Activated T-cell treated with anti-CD3 and anti-CD28 coated beads, Interleukin-2, amount 50 U/mL, for 72 hours (primary cell): Measurements from ENCODE around the gene TMEM94. TPM values are rescaled to one million over a fixed set of nuclear protein-coding genes. Genes with fewer than 3 reads are reported as not detected.
"Not testable (repeated sequence)": the region's sequence is repeated elsewhere in the genome, so short reads cannot be mapped to it uniquely, and the experiment has no call there.

Experiments
- ATAC-seq, 2 donors: fragments of 150-1000 bp; cut with Tn5 transposase; replicated peaks in 1 of 2; 2 replicates each; pipeline ENCODE4 v1.10.0; 2021; ENCODE audit warnings: moderate library complexity in 2 of 2, mild to moderate bottlenecking in 1 of 2
- DNase-seq, 2 donors: peaks; one replicate each; pipeline ENCODE4 v3.0.0; 2021 to 2022; ENCODE audit warnings: mixed read lengths in 1 of 2
- H3K27ac Mint-ChIP-seq: one replicate; pipeline ENCODE4 v1.8.0; 2022; ENCODE audit warnings: mild to moderate bottlenecking, moderate library complexity, mixed read lengths
- H3K27me3 Mint-ChIP-seq: one replicate; pipeline ENCODE4 v1.8.0; 2022; ENCODE audit warnings: low read depth, mixed read lengths
- H3K36me3 Mint-ChIP-seq, 2 donors: one replicate each; pipeline ENCODE4 v1.8.0; 2022; ENCODE audit warnings: mixed read lengths in 2 of 2, mild to moderate bottlenecking in 1 of 2; ENCODE audit not compliant: insufficient read depth in 2 of 2
- H3K4me1 Mint-ChIP-seq: one replicate; pipeline ENCODE4 v1.8.0; 2022; ENCODE audit warnings: low read depth, mixed read lengths
- H3K4me3 Mint-ChIP-seq, 2 donors: one replicate each; pipeline ENCODE4 v1.8.0; 2022; ENCODE audit warnings: mild to moderate bottlenecking in 2 of 2, mixed read lengths in 2 of 2, moderate library complexity in 2 of 2
- H3K9me3 Mint-ChIP-seq, 2 donors: one replicate each; pipeline ENCODE4 v1.8.0; 2022; ENCODE audit warnings: mixed read lengths in 2 of 2
- total RNA-seq, 2 donors: library from RNA; stranded (reverse); gene quantifications; one replicate each; pipeline ENCODE4 v1.2.3, GENCODE V29; 2022

TMEM94 gene
- total RNA-seq, 2 donors from 2014 or later: 70.7 to 76.4 TPM

DNA sequence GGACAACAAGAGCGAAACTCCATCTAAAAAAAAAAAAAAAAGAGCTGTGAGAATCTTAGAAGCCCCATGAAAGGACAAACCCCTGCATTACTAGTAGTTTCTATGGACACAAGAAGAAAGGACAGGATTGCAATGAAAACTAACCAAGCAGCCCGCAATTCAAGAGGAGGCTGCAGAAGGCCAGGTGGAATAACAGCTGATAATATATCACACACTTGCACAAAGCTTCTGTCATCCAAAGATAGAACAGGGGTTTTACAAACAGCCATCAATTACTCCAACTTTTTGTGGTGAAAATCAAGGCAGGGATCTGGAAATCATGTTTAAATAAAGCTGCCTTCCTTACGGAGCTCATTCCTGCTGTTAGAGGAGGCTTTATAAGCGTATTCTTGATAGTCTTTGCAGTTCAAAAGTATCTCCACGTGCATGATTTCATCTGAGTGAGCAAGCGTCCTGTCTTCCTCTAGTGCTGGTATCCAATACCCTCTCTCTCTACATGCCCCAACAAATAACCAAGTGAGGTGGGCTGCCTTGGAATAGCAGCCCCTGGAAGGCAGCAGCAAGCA lies 23.1 kb upstream of the TMEM94 start:
- no peak overlapping the region for H3K4me3 Mint-ChIP-seq

DNA sequence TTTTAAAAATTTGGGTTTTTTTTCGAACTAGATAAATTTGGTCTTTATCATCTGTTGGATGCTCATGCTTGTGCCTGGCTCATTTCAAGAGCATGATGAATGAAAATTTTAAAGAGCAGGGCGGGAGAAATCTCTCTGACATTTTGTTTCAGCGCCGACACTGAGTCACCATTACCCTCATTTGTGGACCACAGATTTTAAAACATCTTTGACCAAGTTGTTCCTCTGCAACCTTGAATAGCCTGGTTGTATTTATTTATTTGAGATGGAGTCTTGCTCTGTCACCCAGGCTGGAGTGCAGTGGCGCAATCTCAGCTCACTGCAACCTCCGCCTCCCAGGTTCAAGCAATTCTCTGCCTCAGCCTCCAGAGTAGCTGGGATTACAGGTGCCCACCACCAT lies 22.0 kb upstream of the TMEM94 start:
- not testable (repeated sequence) for H3K27ac Mint-ChIP-seq, DNase-seq, H3K27me3 Mint-ChIP-seq, H3K4me3 Mint-ChIP-seq, H3K9me3 Mint-ChIP-seq, ATAC-seq, H3K4me1 Mint-ChIP-seq, H3K36me3 Mint-ChIP-seq

More for the DNA sequence above, 23.1 kb upstream of the TMEM94 start:
- no peaks in the 10 kb centered on the region for H3K27me3 Mint-ChIP-seq
- peaks cover 8% of the 10 kb centered on the region for H3K4me1 Mint-ChIP-seq
- H3K9me3 Mint-ChIP-seq: no peaks in the 10 kb centered on the region
- no peak for DNase-seq
- H3K36me3 Mint-ChIP-seq: no peaks in the 10 kb centered on the region
- no peak for ATAC-seq
- no peak overlapping the region for H3K27ac Mint-ChIP-seq

DNA sequence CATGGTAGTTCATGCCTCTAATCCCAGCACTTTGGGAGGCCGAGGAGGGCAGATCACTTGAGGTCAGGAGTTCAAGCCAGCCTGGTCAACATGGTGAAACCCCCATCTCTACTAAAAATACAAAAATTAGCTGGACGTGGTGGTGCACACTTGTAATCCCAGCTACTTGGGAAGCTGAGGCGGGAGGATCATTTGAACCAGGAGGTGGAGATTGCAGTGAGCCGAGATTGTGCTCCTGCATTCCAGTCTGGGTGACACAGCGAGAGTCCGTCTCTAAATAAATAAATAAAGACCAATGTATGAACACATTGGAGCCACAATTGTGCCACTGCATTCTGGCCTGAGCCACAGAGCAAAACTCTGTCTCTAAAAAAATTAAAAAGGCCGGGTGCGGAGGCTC lies 19.0 kb upstream of the TMEM94 start:
- not testable (repeated sequence) for H3K27me3 Mint-ChIP-seq, H3K27ac Mint-ChIP-seq, H3K4me1 Mint-ChIP-seq, DNase-seq, H3K4me3 Mint-ChIP-seq, ATAC-seq, H3K9me3 Mint-ChIP-seq, H3K36me3 Mint-ChIP-seq

DNA sequence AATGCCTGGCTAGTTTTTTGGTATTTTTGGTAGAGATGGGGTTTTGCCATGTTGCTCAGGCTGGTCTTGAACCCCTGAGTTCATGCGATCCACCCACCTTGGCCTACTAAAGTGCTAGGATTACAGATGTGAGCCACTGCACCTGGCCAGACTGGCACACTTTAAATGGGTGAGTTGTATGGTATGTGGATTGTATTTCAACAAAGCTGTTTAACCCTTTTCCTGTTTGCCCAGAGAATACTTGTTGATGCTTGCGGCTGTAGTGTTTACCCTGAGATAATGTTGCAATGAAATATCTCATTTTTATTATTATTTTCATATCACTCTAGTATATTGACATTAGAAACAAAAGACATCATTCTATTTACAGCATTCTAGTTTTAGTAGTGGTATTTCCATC lies 17.1 kb upstream of the TMEM94 start:
- no peaks in the 10 kb centered on the region for H3K36me3 Mint-ChIP-seq
- H3K9me3 Mint-ChIP-seq: no peaks in the 10 kb centered on the region
- no peak overlapping the region for H3K4me3 Mint-ChIP-seq
- no peaks in the 10 kb centered on the region for H3K27me3 Mint-ChIP-seq
- H3K27ac Mint-ChIP-seq: no peak overlapping the region
- DNase-seq (no peak), ATAC-seq (no peak)
- peaks cover 8% of the 10 kb centered on the region for H3K4me1 Mint-ChIP-seq

DNA sequence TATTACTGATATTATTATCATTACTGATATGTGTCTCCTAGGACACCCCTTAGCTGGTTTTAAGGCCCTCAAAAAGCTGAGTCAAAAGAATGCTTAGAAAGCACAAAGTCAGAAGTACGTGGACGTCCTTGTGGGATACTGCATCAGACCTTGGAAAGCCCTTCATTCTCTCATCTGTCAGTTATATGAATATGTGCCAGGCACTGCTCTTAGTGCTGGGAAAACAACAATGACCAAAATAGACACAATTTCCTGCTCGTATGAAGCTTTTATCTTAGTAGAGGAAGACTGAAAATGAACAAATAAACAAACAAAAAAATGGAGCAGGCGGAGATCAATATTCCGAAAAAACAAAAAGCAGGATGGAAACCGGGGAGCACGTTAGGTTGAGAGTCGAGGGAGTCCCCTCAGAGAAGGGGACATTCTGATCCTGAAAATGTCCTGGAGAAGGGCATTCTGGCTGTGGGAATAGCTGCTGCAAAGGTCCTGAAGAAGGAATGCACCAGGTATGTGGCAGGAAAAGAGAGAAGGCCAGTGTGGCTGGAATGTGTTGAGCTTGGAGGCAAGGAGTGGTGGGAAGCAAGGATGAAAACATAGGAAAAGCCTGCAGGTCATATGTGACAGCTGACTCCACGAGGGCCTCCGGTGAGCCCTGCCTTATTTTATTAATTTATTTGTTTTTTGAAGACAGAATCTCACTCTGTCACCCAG lies 15.5 kb upstream of the TMEM94 start:
- peaks cover 5% of the 10 kb centered on the region for H3K4me1 Mint-ChIP-seq
- no peaks in the 10 kb centered on the region for H3K36me3 Mint-ChIP-seq
- H3K27ac Mint-ChIP-seq: no peak overlapping the region
- ATAC-seq (no peak), DNase-seq (no peak)
- H3K4me3 Mint-ChIP-seq: no peak overlapping the region
- H3K9me3 Mint-ChIP-seq: no peaks in the 10 kb centered on the region
- no peaks in the 10 kb centered on the region for H3K27me3 Mint-ChIP-seq

DNA sequence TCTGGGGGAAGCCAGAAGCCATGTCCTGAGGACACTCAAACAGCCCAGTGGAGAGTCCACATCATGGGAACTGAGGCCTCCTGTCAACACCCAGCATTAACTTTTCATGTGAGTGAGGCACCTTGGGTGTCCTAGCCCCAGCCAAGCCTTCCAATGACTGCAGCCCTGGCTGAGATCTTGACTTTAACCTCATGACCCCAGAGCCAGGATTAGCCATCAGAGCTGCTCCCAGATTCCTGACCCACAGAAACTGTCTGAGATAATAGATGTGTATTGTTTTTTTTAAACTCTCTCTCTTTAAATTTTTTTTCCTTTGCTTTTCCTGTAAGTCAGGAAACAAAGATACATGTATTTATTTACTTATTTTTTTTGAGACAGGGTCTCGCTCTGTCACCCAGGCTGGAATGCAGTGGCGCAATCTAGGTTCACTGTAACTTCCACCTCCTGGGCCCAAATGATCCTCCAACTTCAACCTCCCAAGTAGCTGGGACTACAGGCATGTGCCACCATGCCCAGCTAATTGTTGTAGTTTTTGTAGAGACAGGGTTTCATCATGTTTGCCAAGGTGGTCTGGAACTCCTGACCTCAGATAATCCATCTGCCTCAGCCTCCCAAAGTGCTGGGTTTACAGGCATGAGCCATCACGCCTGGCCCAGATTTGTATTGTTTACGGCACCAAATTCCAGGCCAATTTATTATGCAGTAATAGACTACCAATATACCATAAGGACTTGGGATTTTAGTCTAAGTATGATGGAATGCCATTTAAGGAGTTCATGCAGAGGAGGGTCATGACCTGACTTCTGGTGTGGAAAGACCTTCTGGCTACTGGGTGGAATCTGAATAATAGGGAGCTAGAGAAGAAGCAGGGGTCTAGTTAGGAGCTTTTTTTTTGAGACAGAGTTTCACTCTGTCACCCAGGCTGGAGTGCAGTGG lies 14.0 kb upstream of the TMEM94 start:
- no peak for ATAC-seq
- no peak overlapping the region for H3K4me3 Mint-ChIP-seq

DNA sequence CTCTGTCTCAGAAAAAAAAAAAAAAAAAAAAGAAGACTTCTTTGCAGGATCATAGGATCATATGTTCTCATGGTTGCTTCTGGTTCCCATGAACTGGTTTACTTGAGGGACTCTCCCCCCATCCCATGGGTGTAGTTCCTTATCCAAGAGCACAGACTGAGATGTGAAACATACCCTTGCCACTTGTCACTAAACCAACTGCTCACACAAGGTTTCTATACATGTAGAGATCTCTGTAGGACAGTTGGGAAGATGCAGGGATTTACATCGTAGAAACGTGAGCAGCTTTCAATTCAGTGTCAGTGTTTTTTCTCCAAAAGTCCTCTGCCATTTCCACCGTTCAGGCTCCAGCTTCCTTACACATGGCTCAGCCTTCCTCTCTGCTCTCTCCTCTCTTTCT lies 11.1 kb upstream of the TMEM94 start:
- Mint-ChIP-seq H3K4me3 (no peak overlapping the region), H3K27me3 (no peaks in the 10 kb centered on the region)
- ATAC-seq: no peak

More for the DNA sequence above, 14.0 kb upstream of the TMEM94 start:
- H3K27ac Mint-ChIP-seq: no peak overlapping the region
- H3K4me1 Mint-ChIP-seq: no peaks in the 10 kb centered on the region
- H3K36me3 Mint-ChIP-seq: no peaks in the 10 kb centered on the region
- H3K27me3 Mint-ChIP-seq: no peaks in the 10 kb centered on the region
- no peak for DNase-seq
- H3K9me3 Mint-ChIP-seq: no peaks in the 10 kb centered on the region

DNA sequence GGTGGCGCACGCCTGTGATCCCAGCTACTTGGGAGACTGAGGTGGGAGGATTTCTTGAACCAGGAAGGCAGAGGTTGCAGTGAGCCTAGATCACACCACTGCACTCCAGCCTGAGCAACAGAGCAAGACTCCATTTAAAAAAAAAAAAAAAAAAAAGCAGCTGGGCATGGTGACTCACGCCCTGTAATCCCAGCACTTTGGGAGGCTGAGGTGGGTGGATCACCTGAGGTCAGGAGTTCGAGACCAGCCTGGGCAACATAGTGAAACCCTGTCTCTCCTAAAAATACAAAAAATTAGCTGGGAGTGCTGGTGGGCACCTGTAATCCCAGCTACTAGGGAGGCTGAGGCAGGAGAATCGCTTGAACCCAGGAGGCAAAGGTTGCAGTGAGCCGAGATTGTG lies 10.5 kb upstream of the TMEM94 start:
- DNase-seq, H3K9me3 Mint-ChIP-seq, H3K4me1 Mint-ChIP-seq, H3K27ac Mint-ChIP-seq, H3K36me3 Mint-ChIP-seq, ATAC-seq, H3K27me3 Mint-ChIP-seq, H3K4me3 Mint-ChIP-seq: not testable (repeated sequence)

More for the DNA sequence above, 11.1 kb upstream of the TMEM94 start:
- H3K4me1 Mint-ChIP-seq: no peaks in the 10 kb centered on the region
- no peak overlapping the region for H3K27ac Mint-ChIP-seq
- no peaks in the 10 kb centered on the region for H3K9me3 Mint-ChIP-seq
- no peaks in the 10 kb centered on the region for H3K36me3 Mint-ChIP-seq
- DNase-seq: no peak

DNA sequence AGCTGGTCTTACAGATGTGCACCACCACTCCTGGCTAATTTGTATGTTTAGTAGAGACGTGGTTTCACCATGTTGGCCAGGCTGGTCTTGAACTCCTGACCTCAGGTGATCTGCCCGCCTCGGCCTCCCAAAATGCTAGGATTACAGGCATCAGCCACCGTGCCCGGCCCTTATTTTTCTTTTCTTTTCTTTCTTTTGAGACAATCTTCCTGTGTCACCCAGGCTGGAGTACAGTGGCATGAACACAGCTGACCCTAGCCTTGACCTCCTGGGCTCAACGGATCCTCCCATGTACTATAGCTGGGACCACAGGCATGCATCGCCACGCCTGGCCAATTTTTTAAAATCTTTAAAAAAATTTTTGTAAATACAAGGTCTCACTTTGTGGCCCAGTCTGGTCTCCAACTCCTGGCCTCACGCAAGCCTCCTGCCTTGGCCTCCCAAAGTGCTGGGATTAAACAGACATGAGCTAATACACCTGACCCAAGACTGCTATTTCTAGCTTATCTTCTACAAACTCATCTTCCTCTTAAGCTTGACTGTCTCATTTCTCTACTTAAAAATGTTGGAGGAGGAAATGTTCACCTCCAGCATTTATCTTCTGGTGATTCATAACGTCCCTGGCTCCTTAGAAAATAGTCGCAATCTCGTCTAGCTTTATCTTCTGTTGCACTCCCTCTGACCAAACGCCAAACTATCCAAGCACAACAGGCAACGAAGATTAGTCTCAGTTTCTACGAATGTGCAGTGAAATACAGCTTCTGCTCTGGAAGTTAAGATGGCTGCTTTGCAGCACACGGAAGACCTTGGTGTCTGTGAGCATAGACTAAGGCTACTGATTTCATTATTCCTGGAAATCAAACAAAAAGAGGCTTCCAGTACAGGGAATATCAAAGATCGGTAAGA lies 8.2 kb upstream of the TMEM94 start:
- no peaks in the 10 kb centered on the region for H3K4me1 Mint-ChIP-seq
- H3K27ac Mint-ChIP-seq: no peak overlapping the region
- ATAC-seq: no peak
- no peaks in the 10 kb centered on the region for H3K36me3 Mint-ChIP-seq
- no peaks in the 10 kb centered on the region for H3K27me3 Mint-ChIP-seq
- DNase-seq: no peak
- H3K9me3 Mint-ChIP-seq: no peaks in the 10 kb centered on the region
- H3K4me3 Mint-ChIP-seq: no peak overlapping the region

DNA sequence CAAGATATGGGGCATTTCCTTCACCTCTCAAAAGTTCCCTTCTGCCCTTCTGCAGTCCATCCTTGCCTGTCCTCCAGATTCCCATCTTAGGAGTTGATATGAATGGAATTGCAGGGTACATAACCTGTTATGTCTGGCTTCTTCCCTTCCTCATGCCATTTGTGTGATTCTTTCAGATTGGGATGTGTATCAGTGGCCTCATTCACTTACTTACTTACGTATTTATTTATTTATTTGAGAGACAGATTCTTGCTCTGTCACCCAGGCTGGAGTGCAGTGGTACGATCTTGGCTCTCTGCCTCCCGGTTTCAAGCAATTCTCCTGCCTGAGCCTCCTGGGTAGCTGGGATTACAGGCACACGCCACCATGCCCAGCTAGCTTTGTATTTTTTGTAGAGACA lies 6.2 kb upstream of the TMEM94 start:
- peaks cover 5% of the 10 kb centered on the region for H3K4me1 Mint-ChIP-seq
- DNase-seq: no peak
- H3K27me3 Mint-ChIP-seq: no peaks in the 10 kb centered on the region
- no peaks in the 10 kb centered on the region for H3K9me3 Mint-ChIP-seq
- no peak overlapping the region for H3K4me3 Mint-ChIP-seq
- no peaks in the 10 kb centered on the region for H3K36me3 Mint-ChIP-seq
- no peak overlapping the region for H3K27ac Mint-ChIP-seq
- no peak for ATAC-seq

DNA sequence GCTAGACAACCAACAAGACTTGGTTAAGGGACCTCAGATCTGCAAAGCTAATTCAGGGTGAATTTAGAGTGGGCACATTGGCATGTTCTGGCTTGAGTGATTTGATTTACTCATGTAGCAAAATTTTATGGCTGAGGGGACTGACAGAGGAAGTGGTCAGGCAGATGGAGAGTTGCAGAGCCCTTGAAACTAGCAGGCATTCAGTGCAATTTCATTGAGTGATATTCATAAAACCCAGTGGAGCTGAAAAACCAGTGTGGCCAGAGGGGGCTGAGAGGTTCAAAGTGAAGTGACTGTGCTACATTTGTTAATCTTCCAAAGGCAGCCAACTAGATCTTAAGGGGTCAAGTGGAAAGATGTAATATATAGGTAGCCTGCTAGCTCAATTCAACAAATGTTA lies 2.2 kb upstream of the TMEM94 start:
- H3K4me1 Mint-ChIP-seq: peaks cover 27% of the 10 kb centered on the region
- ATAC-seq (no peak), DNase-seq (no peak)
- H3K9me3 Mint-ChIP-seq: no peaks in the 10 kb centered on the region
- H3K27ac Mint-ChIP-seq: no peak overlapping the region
- H3K4me3 Mint-ChIP-seq: peak overlapping the region in 1 of 2 donors; percentile 16
- peaks cover 0 to 2% of the 10 kb centered on the region in 2 donors for H3K36me3 Mint-ChIP-seq
- no peaks in the 10 kb centered on the region for H3K27me3 Mint-ChIP-seq

DNA sequence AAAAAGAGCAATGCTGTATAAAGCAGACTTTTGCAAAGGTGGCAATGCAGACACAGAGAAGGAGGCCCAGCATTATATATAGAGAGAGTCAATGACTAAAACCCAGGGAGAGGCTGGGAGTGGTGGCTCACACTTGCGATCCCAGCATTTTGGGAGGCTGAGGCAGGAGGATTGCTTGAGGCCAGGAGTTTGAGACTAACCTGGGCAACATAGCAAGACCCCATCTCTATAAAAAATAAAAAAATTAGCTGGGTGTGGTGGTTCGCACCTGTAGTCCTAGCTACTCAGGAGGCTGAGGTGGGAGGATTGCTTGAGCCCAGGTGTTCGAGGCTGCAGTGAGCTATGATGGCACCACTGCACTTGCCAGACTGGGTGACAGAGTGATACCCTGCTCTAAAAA lies 1.8 kb upstream of the TMEM94 start:
- Mint-ChIP-seq H3K4me1 (peaks cover 29% of the 10 kb centered on the region), H3K4me3 (peak overlapping the region in 1 of 2 donors; percentile 16)
- not testable (repeated sequence) for ATAC-seq, H3K9me3 Mint-ChIP-seq, H3K27ac Mint-ChIP-seq, H3K36me3 Mint-ChIP-seq, H3K27me3 Mint-ChIP-seq, DNase-seq
